Progenitor cell of endocrine pancreas (in vitro differentiated cells): ENCODE results near the gene PSRC1. TPM values are rescaled to one million over a fixed set of nuclear protein-coding genes. Genes with fewer than 3 reads are reported as not detected.
A peak's percentile ranks its signal among the peaks of the same experiment; 100 is the strongest.

Source experiments
- DNase-seq: peaks from one replicate; pipeline ENCODE4 v3.0.0; 2021; ENCODE audit warnings: low spot score; ENCODE audit not compliant: unreplicated experiment
- H3K27ac Mint-ChIP-seq: 2 replicates; pipeline ENCODE4 v1.8.0; 2021; ENCODE audit warnings: mild to moderate bottlenecking, moderate library complexity, mixed read lengths
- H3K27me3 Mint-ChIP-seq: 2 replicates; pipeline ENCODE4 v1.8.0; 2021; ENCODE audit warnings: mixed read lengths
- H3K36me3 Mint-ChIP-seq: 2 replicates; pipeline ENCODE4 v1.8.0; 2022; ENCODE audit warnings: mixed read lengths; ENCODE audit not compliant: insufficient read depth
- H3K4me1 Mint-ChIP-seq: 2 replicates; pipeline ENCODE4 v1.8.0; 2021; ENCODE audit warnings: low read depth, mixed read lengths
- H3K4me3 Mint-ChIP-seq: 2 replicates; pipeline ENCODE4 v1.8.0; 2021; ENCODE audit warnings: low read depth, mild to moderate bottlenecking, moderate library complexity, mixed read lengths
- H3K9me3 Mint-ChIP-seq: 2 replicates; pipeline ENCODE4 v1.8.0; 2021; ENCODE audit warnings: low read depth, mixed read lengths
- total RNA-seq: library from RNA; stranded (reverse); gene quantifications from 2 replicates; pipeline ENCODE4 v1.2.1, GENCODE V29; 2021
- TF ChIP-seq, protein P1 (sequence below): fragments of 200-600 bp; sonication (generic); IDR thresholded peaks from one replicate; pipeline ENCODE4 v1.5.0; 2021; ENCODE audit warnings: antibody characterized with exemption, mild to moderate bottlenecking; ENCODE audit not compliant: unreplicated experiment

PSRC1 gene
- total RNA-seq, 1 donor from 2014 or later = 29.4 TPM

DNA sequence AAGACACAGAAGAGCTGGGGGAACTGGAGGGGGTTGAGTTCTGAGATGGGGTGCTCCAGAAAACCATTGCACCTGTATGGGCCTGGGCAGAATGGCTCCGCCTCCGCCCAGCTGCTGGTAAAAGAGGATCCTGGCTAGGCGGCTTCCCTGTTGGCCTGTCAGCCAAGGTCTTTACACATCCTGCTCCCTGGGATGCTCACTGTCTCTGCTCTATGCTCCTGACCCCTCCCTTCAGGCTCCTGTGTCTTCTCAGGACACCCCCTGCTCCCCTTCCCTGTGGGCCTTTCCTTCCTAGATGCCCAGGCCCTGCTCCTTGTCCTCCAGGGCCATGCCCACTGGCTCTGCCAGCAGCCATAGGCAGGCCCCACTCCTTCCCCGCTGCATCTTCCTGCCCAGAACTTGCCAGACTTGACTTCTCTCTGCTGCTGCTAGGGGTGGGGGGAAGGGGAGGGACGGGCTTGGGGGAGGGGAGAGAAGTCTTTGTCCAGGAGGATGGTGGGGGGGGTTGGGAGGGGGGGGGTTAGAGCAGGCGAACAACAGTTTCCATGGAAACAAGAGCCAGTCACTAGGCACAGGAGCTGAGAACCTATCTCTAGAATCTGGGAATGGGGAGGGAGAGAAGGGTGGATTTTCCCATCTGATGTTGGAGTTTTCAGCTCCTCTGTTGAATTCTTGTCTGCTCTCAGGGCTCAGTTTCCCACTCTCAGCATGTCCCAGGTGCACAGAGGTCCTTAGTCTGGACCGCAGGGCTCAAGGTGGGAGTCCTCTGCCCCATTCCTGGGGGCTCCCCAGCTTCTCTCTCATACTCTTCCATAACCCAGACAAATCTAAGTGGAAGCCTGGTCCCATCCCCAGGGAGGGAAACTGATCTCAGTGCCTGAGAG lies 23.0 kb downstream of the PSRC1 start:
- H3K4me3 Mint-ChIP-seq = no peak overlapping the region
- H3K27ac Mint-ChIP-seq = peak overlapping the region; percentile 56
- no peaks in the 10 kb centered on the region for H3K27me3 Mint-ChIP-seq
- H3K9me3 Mint-ChIP-seq = no peaks in the 10 kb centered on the region
- peaks cover 9% of the 10 kb centered on the region for H3K36me3 Mint-ChIP-seq
- H3K4me1 Mint-ChIP-seq = peaks cover 13% of the 10 kb centered on the region
- DNase-seq = no peak
- TF ChIP-seq, protein P1, sequence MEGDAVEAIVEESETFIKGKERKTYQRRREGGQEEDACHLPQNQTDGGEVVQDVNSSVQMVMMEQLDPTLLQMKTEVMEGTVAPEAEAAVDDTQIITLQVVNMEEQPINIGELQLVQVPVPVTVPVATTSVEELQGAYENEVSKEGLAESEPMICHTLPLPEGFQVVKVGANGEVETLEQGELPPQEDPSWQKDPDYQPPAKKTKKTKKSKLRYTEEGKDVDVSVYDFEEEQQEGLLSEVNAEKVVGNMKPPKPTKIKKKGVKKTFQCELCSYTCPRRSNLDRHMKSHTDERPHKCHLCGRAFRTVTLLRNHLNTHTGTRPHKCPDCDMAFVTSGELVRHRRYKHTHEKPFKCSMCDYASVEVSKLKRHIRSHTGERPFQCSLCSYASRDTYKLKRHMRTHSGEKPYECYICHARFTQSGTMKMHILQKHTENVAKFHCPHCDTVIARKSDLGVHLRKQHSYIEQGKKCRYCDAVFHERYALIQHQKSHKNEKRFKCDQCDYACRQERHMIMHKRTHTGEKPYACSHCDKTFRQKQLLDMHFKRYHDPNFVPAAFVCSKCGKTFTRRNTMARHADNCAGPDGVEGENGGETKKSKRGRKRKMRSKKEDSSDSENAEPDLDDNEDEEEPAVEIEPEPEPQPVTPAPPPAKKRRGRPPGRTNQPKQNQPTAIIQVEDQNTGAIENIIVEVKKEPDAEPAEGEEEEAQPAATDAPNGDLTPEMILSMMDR = no peak

DNA sequence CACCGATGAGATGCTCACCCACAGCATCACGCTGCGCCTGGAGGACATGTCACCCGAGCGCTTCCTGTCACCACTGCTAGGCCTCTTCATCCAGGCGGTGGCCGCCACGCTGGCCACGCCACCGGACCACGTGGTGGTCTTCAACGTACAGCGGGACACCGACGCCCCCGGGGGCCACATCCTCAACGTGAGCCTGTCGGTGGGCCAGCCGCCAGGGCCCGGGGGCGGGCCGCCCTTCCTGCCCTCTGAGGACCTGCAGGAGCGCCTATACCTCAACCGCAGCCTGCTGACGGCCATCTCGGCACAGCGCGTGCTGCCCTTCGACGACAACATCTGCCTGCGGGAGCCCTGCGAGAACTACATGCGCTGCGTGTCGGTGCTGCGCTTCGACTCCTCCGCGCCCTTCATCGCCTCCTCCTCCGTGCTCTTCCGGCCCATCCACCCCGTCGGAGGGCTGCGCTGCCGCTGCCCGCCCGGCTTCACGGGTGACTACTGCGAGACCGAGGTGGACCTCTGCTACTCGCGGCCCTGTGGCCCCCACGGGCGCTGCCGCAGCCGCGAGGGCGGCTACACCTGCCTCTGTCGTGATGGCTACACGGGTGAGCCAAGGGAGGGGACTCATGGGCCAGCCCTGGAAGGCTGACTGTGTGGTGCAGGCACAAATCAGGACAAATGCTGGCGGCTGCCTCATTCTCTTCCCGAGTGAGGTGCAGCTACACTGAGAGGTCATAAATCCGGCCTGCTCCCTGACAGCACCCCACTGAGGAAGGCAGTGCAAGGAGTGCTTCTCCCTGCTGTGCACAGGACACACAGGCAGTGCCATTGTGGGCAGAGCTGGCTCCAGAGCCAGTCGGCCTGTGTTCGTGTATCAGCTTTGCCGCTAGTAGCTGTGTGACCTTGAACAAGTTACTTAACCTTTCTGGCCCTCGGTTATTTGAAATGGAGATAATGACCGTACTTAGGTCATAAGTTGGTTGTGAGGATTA lies 24.2 kb downstream of the PSRC1 start:
- Mint-ChIP-seq H3K36me3 (peaks cover 8% of the 10 kb centered on the region), H3K4me3 (no peak overlapping the region), H3K27ac (no peak overlapping the region), H3K27me3 (no peaks in the 10 kb centered on the region), H3K4me1 (peaks cover 19% of the 10 kb centered on the region), H3K9me3 (no peaks in the 10 kb centered on the region)
- DNase-seq = no peak
- TF ChIP-seq, protein P1 = no peak

DNA sequence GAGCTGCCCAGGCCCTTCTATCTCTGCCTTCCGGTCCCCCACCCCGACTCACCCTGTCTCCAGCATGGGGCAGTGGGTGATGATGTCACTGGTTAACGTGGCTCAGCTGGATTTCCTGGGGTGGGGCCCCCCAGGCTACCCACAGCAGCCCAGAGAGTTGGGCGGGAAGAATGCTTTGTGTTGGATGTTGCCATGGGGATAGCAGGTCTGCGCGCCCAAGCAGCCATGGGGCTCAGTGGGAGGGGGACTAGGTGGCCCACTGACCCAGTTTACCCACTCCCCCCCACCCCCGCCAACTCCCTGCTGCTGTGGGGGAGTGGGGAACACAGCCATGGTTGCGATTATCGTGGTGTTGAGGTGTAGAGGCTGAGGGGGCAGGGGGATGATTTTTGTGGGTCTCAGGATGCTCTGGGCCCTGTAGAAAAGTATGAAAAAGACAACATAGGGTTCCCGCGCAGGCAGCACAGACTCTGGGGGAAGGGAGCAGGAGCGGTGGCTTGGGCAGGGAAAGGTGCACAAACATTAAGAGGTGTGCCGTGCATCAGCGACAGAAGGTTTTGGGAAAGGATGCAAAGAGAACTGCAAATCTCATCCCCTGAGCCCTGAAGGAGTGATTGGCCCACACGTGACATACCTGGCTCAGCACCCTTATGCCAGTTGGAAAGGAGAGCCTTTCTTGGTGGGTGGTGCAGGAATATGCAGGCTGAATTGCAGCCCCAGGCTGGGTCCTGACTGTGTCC lies 25.1 kb downstream of the PSRC1 start:
- Mint-ChIP-seq H3K27ac (no peak overlapping the region), H3K9me3 (no peaks in the 10 kb centered on the region), H3K4me3 (no peak overlapping the region), H3K36me3 (peaks cover 5% of the 10 kb centered on the region), H3K4me1 (peaks cover 25% of the 10 kb centered on the region), H3K27me3 (no peaks in the 10 kb centered on the region)
- TF ChIP-seq, protein P1 = no peak
- no peak for DNase-seq

DNA sequence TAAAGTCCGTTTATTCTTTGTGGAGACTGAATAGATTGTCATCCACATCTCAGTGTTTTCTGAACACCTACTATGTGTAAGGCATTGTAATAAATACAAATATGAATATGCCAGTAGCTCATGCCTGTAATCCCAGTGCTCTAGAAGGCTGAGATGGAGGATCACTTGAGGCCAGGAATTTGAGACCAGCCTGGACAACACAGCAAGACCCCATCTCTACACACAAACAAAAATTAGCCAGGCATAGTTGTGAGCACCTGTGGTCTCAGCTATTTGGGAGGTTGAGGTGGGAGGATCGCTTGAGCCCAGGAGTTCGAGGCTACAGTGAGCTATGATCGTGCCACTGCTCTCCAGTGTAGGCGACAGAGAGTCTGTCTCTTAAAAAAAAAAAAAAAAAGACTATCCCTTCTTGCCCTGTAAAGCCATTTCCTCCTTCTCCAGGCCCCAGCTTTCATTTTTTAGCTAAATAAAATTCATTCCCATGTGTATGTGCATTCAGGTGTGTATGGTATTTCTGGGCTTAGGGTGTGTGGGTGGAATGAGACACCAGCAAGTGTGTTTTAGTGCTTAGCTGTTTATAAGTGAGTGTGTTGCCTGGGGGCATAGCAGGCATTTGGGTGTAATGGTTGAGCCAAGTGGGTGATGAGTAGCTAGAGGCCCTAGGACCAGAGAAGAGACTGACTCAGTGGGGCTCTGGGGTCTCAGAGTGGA lies 25.8 kb downstream of the PSRC1 start:
- H3K36me3 Mint-ChIP-seq = peaks cover 11% of the 10 kb centered on the region
- H3K4me1 Mint-ChIP-seq = peaks cover 28% of the 10 kb centered on the region
- no peak for DNase-seq

More for the DNA sequence above, 25.8 kb downstream of the PSRC1 start:
- no peak overlapping the region for H3K4me3 Mint-ChIP-seq
- TF ChIP-seq, protein P1 = no peak
- no peak overlapping the region for H3K27ac Mint-ChIP-seq
- H3K27me3 Mint-ChIP-seq = no peaks in the 10 kb centered on the region
- H3K9me3 Mint-ChIP-seq = no peaks in the 10 kb centered on the region
